ENCODE results near the gene VKORC1L1. TPM values are rescaled to one million over a fixed set of nuclear protein-coding genes. Genes with fewer than 3 reads are reported as not detected.
"Not testable (repeated sequence)": the region's sequence is repeated elsewhere in the genome, so short reads cannot be mapped to it uniquely, and the experiment has no call there.

VKORC1L1 gene
- total RNA-seq, 1 experiment from 2014 or later, result 17.3 TPM

GRCh38 chr7:65927489-65928448 lies 54.9 kb downstream of the VKORC1L1 start:
- DNase-seq (ENCODE audit: extremely low read depth, low read depth), result no peak

GRCh38 chr7:65931685-65932084 lies 58.8 kb downstream of the VKORC1L1 start:
- DNase-seq (ENCODE audit: extremely low read depth, low read depth), result no peak

GRCh38 chr7:65937296-65937695 lies 64.4 kb downstream of the VKORC1L1 start:
- DNase-seq (ENCODE audit: extremely low read depth, low read depth), result no peak

GRCh38 chr7:65938336-65938895 lies 65.5 kb downstream of the VKORC1L1 start:
- DNase-seq (ENCODE audit: extremely low read depth, low read depth), result no peak

- DNase-seq (ENCODE audit: extremely low read depth, low read depth), result not testable (repeated sequence)
These were observed 72.9 kb downstream of the VKORC1L1 start for GRCh38 chr7:65945787-65946186.

GRCh38 chr7:65946904-65947303 lies 74.0 kb downstream of the VKORC1L1 start:
- peak; percentile 62 for DNase-seq (ENCODE audit: extremely low read depth, low read depth)

GRCh38 chr7:65951837-65952578 lies 79.1 kb downstream of the VKORC1L1 start:
- DNase-seq (ENCODE audit: extremely low read depth, low read depth), result no peak

GRCh38 chr7:65953001-65953720 lies 80.3 kb downstream of the VKORC1L1 start:
- no peak for DNase-seq (ENCODE audit: extremely low read depth, low read depth)

GRCh38 chr7:65953890-65954450 lies 81.1 kb downstream of the VKORC1L1 start:
- no peak for DNase-seq (ENCODE audit: extremely low read depth, low read depth)

GRCh38 chr7:65955718-65956117 lies 82.8 kb downstream of the VKORC1L1 start:
- DNase-seq (ENCODE audit: extremely low read depth, low read depth), result no peak

- no peak for DNase-seq (ENCODE audit: extremely low read depth, low read depth)
These were observed 87.6 kb downstream of the VKORC1L1 start for GRCh38 chr7:65960351-65961074.

- no peak for DNase-seq (ENCODE audit: extremely low read depth, low read depth)
These were observed 89.2 kb downstream of the VKORC1L1 start for GRCh38 chr7:65962033-65962432.

GRCh38 chr7:65964671-65965070 lies 91.8 kb downstream of the VKORC1L1 start:
- DNase-seq (ENCODE audit: extremely low read depth, low read depth), result not testable (repeated sequence)

GRCh38 chr7:65966146-65966545 lies 93.3 kb downstream of the VKORC1L1 start:
- no peak for DNase-seq (ENCODE audit: extremely low read depth, low read depth)

- DNase-seq (ENCODE audit: extremely low read depth, low read depth), result no peak
These were observed 94.7 kb downstream of the VKORC1L1 start for GRCh38 chr7:65967361-65968155.

GRCh38 chr7:65968256-65969185 lies 95.6 kb downstream of the VKORC1L1 start:
- no peak for DNase-seq (ENCODE audit: extremely low read depth, low read depth)

GRCh38 chr7:65971021-65971420 lies 98.1 kb downstream of the VKORC1L1 start:
- DNase-seq (ENCODE audit: extremely low read depth, low read depth), result no peak

- no peak for DNase-seq (ENCODE audit: extremely low read depth, low read depth)
These were observed 100.1 kb downstream of the VKORC1L1 start for GRCh38 chr7:65972976-65973375.

Measured in NCI-H460 (cell line).